Type B pancreatic cell (in vitro differentiated cells): ENCODE measurements around the gene PRKCQ. TPM values are rescaled to one million over a fixed set of nuclear protein-coding genes. Genes with fewer than 3 reads are reported as not detected.

Experiments used
- DNase-seq: peaks from one replicate; pipeline ENCODE4 v3.0.0; 2021; ENCODE audit warnings: mixed read lengths; ENCODE audit not compliant: unreplicated experiment; ENCODE audit errors: extremely low spot score
- H3K27ac Mint-ChIP-seq: 2 replicates; pipeline ENCODE4 v1.8.0; 2021; ENCODE audit warnings: mild to moderate bottlenecking, mixed read lengths
- H3K27me3 Mint-ChIP-seq: 2 replicates; pipeline ENCODE4 v1.8.0; 2021; ENCODE audit warnings: mixed read lengths
- H3K36me3 Mint-ChIP-seq: 2 replicates; pipeline ENCODE4 v1.8.0; 2021; ENCODE audit warnings: mixed read lengths
- H3K4me1 Mint-ChIP-seq: one replicate; pipeline ENCODE4 v1.8.0; 2021; ENCODE audit warnings: mixed read lengths; ENCODE audit not compliant: unreplicated experiment
- H3K4me3 Mint-ChIP-seq: 2 replicates; pipeline ENCODE4 v1.8.0; 2021; ENCODE audit warnings: mild to moderate bottlenecking, mixed read lengths
- H3K9me3 Mint-ChIP-seq: 2 replicates; pipeline ENCODE4 v1.8.0; 2021; ENCODE audit warnings: mixed read lengths
- CTCF ChIP-seq: fragments of 200-600 bp; sonication (generic); conservative IDR thresholded peaks from 2 replicates; pipeline ENCODE4 v1.5.0; 2021; ENCODE audit warnings: antibody characterized with exemption, mild to moderate bottlenecking
- total RNA-seq: library from RNA; stranded (reverse); gene quantifications from 2 replicates; pipeline ENCODE4 v1.2.1, GENCODE V29; 2021; ENCODE audit warnings: low replicate concordance

PRKCQ gene
- total RNA-seq, 1 donor from 2014 or later = 2.0 TPM

DNA sequence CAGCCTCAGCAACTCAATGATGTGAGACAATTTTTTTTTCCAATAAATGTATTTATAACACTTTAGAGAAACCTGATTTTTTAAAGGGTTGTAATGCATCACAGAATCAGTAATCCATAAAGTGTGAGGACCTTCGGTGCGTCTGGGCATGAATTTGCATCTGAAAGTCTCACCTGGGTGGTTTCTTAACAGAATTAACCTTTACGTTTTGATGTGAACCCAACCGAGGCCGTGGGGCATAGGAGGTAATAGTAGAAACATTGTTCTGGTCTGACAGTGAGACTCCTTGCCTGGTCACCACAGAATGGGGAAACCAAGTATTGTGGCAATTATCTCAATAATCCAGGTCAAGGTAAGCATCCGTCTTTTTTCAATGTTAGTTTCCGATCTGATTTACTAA, 114.6 kb downstream of the PRKCQ start:
- Mint-ChIP-seq H3K4me3 (no peak overlapping the region), H3K27me3 (peaks cover 22% of the 10 kb centered on the region), H3K4me1 (no peaks in the 10 kb centered on the region), H3K9me3 (no peaks in the 10 kb centered on the region), H3K36me3 (peaks cover 4% of the 10 kb centered on the region), H3K27ac (no peak overlapping the region)
- DNase-seq = no peak
- TF ChIP-seq CTCF = no peak

DNA sequence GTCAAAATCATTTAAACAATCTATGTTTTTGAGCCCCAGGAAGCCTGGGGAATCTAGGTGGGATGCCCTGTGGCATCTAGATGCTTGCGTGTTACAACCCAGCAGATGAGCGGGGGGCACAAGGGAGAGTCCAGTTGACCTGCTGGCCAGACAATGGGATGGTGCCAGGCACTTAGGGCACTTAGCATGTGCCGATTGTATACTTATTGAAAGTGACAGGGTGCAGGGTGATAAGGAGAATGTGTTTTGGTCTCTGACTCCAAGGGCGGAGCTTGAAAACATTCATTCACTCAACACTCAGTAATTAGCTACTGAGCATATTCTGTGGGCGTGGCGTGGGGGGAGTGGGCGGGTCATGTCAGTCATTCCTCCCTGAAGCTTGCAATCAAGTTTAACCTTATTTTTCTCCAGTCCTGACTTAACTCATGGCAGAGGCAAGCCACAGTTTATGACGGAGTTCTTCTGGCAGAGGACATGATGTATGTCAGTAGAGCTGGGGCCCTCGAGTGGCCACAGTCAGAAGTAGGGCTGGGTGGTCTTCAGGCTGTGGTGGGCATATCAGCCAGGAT, 115.1 kb downstream of the PRKCQ start:
- no peak for DNase-seq
- Mint-ChIP-seq H3K9me3 (no peaks in the 10 kb centered on the region), H3K4me3 (no peak overlapping the region), H3K27me3 (peaks cover 22% of the 10 kb centered on the region), H3K27ac (no peak overlapping the region), H3K36me3 (peaks cover 4% of the 10 kb centered on the region), H3K4me1 (no peaks in the 10 kb centered on the region)
- no peak for TF ChIP-seq CTCF

- Mint-ChIP-seq H3K27ac (no peak overlapping the region), H3K4me1 (no peaks in the 10 kb centered on the region), H3K4me3 (no peak overlapping the region), H3K9me3 (no peaks in the 10 kb centered on the region), H3K27me3 (peaks cover 22% of the 10 kb centered on the region), H3K36me3 (peaks cover 4% of the 10 kb centered on the region)
- TF ChIP-seq CTCF = no peak
- no peak for DNase-seq
Observed at GRCh38 chr10:6463366-6463765, 116.7 kb downstream of the PRKCQ start.

GRCh38 chr10:6461961-6462360, 118.1 kb downstream of the PRKCQ start:
- Mint-ChIP-seq H3K4me3 (no peak overlapping the region), H3K36me3 (peaks cover 4% of the 10 kb centered on the region), H3K27me3 (peaks cover 16% of the 10 kb centered on the region), H3K9me3 (no peaks in the 10 kb centered on the region), H3K4me1 (no peaks in the 10 kb centered on the region), H3K27ac (no peak overlapping the region)
- no peak for DNase-seq
- TF ChIP-seq CTCF = no peak

DNA sequence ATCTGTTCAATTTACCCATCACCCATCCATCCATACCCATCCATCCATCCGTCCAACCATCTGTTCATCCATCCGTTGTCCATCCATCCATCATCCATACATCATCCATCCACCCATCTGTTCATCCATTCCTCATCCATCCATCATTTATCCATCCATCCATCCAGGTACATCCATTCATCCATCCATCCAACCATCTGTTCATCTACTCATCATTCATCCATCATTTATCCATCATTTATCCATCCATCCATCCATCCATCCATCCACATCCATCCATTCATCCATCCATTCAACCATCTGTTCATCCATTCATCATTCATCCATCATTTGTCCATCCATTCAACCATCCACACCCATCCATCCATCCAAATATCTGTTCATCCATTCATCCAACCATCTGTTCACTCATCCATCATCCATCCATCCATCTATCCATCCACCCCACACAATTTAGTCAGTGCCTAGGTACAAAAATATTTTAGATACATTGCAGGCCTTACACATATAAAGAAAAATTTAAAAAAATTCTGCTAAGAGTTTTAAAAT, 119.1 kb downstream of the PRKCQ start:
- peaks cover 6% of the 10 kb centered on the region for H3K27me3 Mint-ChIP-seq
- no peaks in the 10 kb centered on the region for H3K4me1 Mint-ChIP-seq
- no peak for DNase-seq
- peaks cover 4% of the 10 kb centered on the region for H3K36me3 Mint-ChIP-seq
- TF ChIP-seq CTCF = no peak
- no peak overlapping the region for H3K27ac Mint-ChIP-seq
- no peaks in the 10 kb centered on the region for H3K9me3 Mint-ChIP-seq
- no peak overlapping the region for H3K4me3 Mint-ChIP-seq
